ENCODE data around the gene RPL18. TPM values are rescaled to one million over a fixed set of nuclear protein-coding genes. Genes with fewer than 3 reads are reported as not detected.

RPL18 gene
- total RNA-seq, 4 donors from 2014 or later = 1,223 to 1,420 (median 1,299) TPM

DNA sequence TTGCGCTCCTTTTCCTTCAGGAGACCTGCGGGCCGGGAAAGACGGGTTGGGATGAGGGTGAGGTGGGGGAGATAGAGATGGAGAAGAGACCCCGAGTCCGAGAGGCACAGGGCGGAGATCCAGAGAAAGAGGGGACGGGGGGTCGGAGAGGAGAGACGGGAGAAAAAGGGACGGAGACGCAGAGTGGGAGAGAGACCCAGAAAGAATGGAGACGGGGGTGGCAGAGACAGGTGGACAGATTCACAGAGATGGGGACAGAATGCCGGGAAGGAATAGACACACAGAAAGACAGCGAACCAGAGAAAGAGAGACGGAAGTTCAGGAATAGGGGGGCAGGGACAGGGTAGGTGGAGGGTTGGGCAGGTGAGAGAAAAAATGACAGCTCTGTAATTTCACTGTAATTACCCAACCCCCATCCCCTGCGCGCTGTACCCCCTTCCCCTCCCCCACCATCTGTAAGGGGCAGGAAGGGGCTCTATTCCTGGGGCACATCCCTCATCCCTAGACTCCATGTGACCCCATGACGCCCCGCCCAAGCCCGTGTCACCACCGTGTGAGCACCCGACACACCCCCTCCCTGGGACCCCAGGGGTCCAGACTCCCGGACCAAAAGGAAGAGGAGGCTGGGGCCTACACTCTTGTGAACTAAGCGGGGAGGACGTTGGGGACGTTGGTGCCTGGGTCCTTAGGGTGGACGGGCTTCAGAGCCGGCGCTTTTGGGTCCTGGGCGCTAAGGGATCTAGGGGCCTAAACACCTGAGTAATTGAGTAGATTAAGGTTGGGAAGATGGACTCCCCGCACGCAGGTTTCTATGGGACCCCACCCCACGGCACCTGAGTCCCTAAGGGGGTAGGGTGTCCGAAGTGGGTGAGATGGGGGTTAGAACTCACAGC, 17.2 kb upstream of the RPL18 start:
- in situ Hi-C loops (cut with MboI; ENCODE audit: low sequenced_read_pairs in 4 of 4) (loop anchor here in 1 of 4 donors (25.0 kb wide), 1 partner anchor 101 kb away; the partner anchor contains the start of genes IZUMO1 and RASIP1), intact Hi-C loops (cut with DNase I; ENCODE audit: low total_unique reads) (loop anchor here (2.0 to 10.0 kb wide), 6 partner anchors 17 to 1566 kb away; partner anchors contain the start of genes AKT1S1, GYS1, MYH14 and PPP1R15A)
- peak overlapping the region; percentile 58 to 95 (median 76) for H3K4me3 ChIP-seq
- no peaks in the 10 kb centered on the region for H3K9me3 ChIP-seq
- H3K27me3 ChIP-seq = no peaks in the 10 kb centered on the region
- no peaks in the 10 kb centered on the region for H3K36me3 ChIP-seq
- TF ChIP-seq POLR2A (IDR thresholded peaks at IDR 0.05) (no peak), CTCF (IDR thresholded peaks at IDR 0.05 in 4 of 5, conservative IDR thresholded peaks at IDR 0.05 in 1 of 5) (no peak)
- DNase-seq = peak in 1 of 2 donors; percentile 71
- H3K4me1 ChIP-seq = peaks cover 48 to 58% of the 10 kb centered on the region in 2 donors
- H3K27ac ChIP-seq = peak overlapping the region; percentile 97 to 100 (median 100)
- ATAC-seq = no peak

DNA sequence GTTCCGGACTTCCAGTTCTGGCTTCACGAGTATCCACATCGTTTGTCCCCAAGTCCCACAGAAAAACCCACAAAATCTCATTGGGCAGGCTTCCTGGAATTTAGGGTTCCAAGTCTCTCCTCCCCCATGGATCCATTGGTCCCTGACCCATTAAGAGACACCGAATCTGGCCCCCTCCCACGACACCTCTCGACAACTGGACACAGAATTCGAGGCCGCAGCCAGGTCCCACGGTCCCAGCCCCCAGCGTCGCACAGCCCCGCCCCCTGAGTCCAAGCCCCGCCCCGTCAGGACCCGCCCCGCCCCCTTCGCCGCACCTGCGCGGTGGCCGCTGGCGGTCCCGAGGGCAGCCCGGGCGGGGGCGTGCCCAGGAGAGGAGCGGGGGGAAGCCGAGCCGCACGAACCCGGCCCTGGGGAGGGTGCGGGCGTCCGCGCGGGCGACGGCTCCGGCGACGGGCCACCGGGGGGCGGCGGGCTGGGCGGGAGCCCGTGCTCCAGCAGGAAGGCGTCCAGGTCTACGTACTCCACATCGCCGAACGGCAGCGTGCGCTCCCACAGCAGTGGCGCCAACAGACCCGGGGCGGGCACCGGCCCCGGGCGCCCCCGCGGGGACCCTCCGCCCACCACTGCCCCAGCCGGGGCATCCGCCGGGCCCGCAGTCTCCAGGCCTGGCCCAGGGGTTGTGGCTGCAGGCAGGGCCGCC, 16.4 kb upstream of the RPL18 start:
- H3K4me1 ChIP-seq = peaks cover 56 to 66% of the 10 kb centered on the region in 2 donors
- H3K9me3 ChIP-seq = no peaks in the 10 kb centered on the region
- H3K36me3 ChIP-seq = no peaks in the 10 kb centered on the region
- H3K27ac ChIP-seq = peak overlapping the region; percentile 97 to 100 (median 100)
- H3K27me3 ChIP-seq = no peaks in the 10 kb centered on the region
- in situ Hi-C loops (cut with MboI; ENCODE audit: low sequenced_read_pairs in 4 of 4) = loop anchor here in 1 of 4 donors (25.0 kb wide), 1 partner anchor 102 kb away; the partner anchor contains the start of genes IZUMO1 and RASIP1
- TF ChIP-seq POLR2A (IDR thresholded peaks at IDR 0.05) (peak; percentile 94), CTCF (IDR thresholded peaks at IDR 0.05 in 4 of 5, conservative IDR thresholded peaks at IDR 0.05 in 1 of 5) (peak in 1 of 5 experiments; percentile 24)
- ATAC-seq (peak; percentile 16 to 28), DNase-seq (peak; percentile 70 to 88)
- intact Hi-C loops (cut with DNase I; ENCODE audit: low total_unique reads) = loop anchor here (2.0 to 10.0 kb wide), 6 partner anchors 17 to 1567 kb away; partner anchors contain the start of genes AKT1S1, GYS1, MYH14 and PPP1R15A
- peak overlapping the region; percentile 58 to 95 (median 76) for H3K4me3 ChIP-seq

- no peaks in the 10 kb centered on the region for H3K36me3 ChIP-seq
- intact Hi-C loops (cut with DNase I; ENCODE audit: low total_unique reads) = loop anchor here (2.0 to 10.0 kb wide), 6 partner anchors 16 to 1568 kb away; partner anchors contain the start of genes AKT1S1, GYS1, MYH14 and PPP1R15A
- peaks cover 60 to 74% of the 10 kb centered on the region in 2 donors for H3K4me1 ChIP-seq
- peak overlapping the region; percentile 97 to 100 (median 100) for H3K27ac ChIP-seq
- no peaks in the 10 kb centered on the region for H3K27me3 ChIP-seq
- no peaks in the 10 kb centered on the region for H3K9me3 ChIP-seq
- DNase-seq = peak; percentile 98 to 99
- ATAC-seq = peak; percentile 39 to 40
- in situ Hi-C loops (cut with MboI; ENCODE audit: low sequenced_read_pairs in 4 of 4) = loop anchor here in 1 of 4 donors (25.0 kb wide), 1 partner anchor 103 kb away; the partner anchor contains the start of genes IZUMO1 and RASIP1
- TF ChIP-seq CTCF (IDR thresholded peaks at IDR 0.05 in 4 of 5, conservative IDR thresholded peaks at IDR 0.05 in 1 of 5) (no peak), POLR2A (IDR thresholded peaks at IDR 0.05) (peak; percentile 52 to 71)
- H3K4me3 ChIP-seq = peak overlapping the region; percentile 54 to 95 (median 64)
Measured at GRCh38 chr19:48634424-48635262, 15.7 kb upstream of the RPL18 start.

DNA sequence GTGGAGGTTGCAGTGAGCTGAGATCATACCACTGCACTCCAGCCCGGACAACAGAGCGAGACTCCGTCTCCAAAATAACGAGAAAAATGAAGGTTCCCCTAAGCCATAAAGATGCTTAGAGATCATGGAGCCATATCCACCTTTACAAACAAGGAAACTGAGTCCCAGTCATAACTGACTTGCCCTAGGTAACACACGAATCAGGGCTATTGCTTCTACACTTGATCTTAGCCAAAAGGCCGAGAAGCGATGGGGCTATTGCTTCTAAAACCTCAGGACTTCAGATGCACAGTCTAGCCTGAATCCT, 15.0 kb upstream of the RPL18 start:
- H3K4me1 ChIP-seq = peaks cover 60 to 76% of the 10 kb centered on the region in 2 donors
- ATAC-seq (no peak), DNase-seq (no peak)
- no peaks in the 10 kb centered on the region for H3K9me3 ChIP-seq
- peak overlapping the region; percentile 97 to 100 (median 100) for H3K27ac ChIP-seq
- in situ Hi-C loops (cut with MboI; ENCODE audit: low sequenced_read_pairs in 4 of 4) (loop anchor here in 1 of 4 donors (25.0 kb wide), 1 partner anchor 103 kb away; the partner anchor contains the start of genes IZUMO1 and RASIP1), intact Hi-C loops (cut with DNase I; ENCODE audit: low total_unique reads) (loop anchor here (2.0 to 10.0 kb wide), 4 partner anchors 15 to 1241 kb away; partner anchors contain the start of genes AKT1S1, GYS1, PPP1R15A and RPL18)
- H3K4me3 ChIP-seq = peak overlapping the region; percentile 16 to 95 (median 64)
- no peaks in the 10 kb centered on the region for H3K27me3 ChIP-seq
- TF ChIP-seq CTCF (IDR thresholded peaks at IDR 0.05 in 4 of 5, conservative IDR thresholded peaks at IDR 0.05 in 1 of 5) = no peak
- no peaks in the 10 kb centered on the region for H3K36me3 ChIP-seq

Measured in gastrocnemius medialis (tissue), 4 donors.